DOHH2 (cell line): ENCODE results near the gene ARHGEF25.

Experiments
- H3F3A ChIP-seq: fragments of 200-600 bp; sonication (generic), shearing (Covaris generic); 2 replicates; pipeline ENCODE4 v1.6.0; 2016; ENCODE audit warnings: antibody characterized with exemption, mild to moderate bottlenecking; ENCODE audit not compliant: control insufficient read depth, insufficient read depth
- H3K27ac ChIP-seq: fragments of 200-600 bp; sonication (generic); 2 replicates; pipeline ENCODE4 v1.5.1; 2014; ENCODE audit warnings: low read depth, mild to moderate bottlenecking, low read length, moderate library complexity
- H3K27me3 ChIP-seq: fragments of 200-600 bp; sonication (generic); 2 replicates; pipeline ENCODE4 v1.6.1; 2014; ENCODE audit warnings: mild to moderate bottlenecking, low read length, mixed read lengths; ENCODE audit not compliant: control insufficient read depth
- H3K36me3 ChIP-seq: fragments of 200-600 bp; sonication (generic); 2 replicates; pipeline ENCODE4 v1.6.1; 2014; ENCODE audit warnings: mild to moderate bottlenecking, low read length, moderate library complexity, mixed read lengths; ENCODE audit not compliant: control insufficient read depth
- H3K4me1 ChIP-seq: fragments of 200-600 bp; sonication (generic); 2 replicates; pipeline ENCODE4 v1.6.1; 2014; ENCODE audit warnings: mild to moderate bottlenecking, low read length, mixed read lengths; ENCODE audit not compliant: control insufficient read depth
- H3K4me2 ChIP-seq: fragments of 200-600 bp; sonication (generic); 2 replicates; pipeline ENCODE4 v1.6.0; 2014; ENCODE audit warnings: mild to moderate bottlenecking, low read length, moderate library complexity
- H3K4me3 ChIP-seq: fragments of 200-600 bp; sonication (generic); 2 replicates; pipeline ENCODE4 v1.5.1; 2014; ENCODE audit warnings: mild to moderate bottlenecking, low read length, mixed read lengths
- H3K79me2 ChIP-seq: fragments of 200-600 bp; sonication (generic); 2 replicates; pipeline ENCODE4 v1.6.1; 2014; ENCODE audit warnings: mild to moderate bottlenecking, low read length, mixed read lengths; ENCODE audit not compliant: control insufficient read depth
- H3K9me2 ChIP-seq: fragments of 200-600 bp; sonication (generic); replicated peaks from 2 replicates; pipeline ENCODE4 v1.6.1; 2014; ENCODE audit warnings: mild to moderate bottlenecking, low read length, mixed read lengths; ENCODE audit not compliant: control insufficient read depth
- H3K9me3 ChIP-seq: fragments of 200-600 bp; sonication (generic); 2 replicates; pipeline ENCODE4 v1.6.1; 2014; ENCODE audit warnings: antibody characterized with exemption, low read length, mixed read lengths; ENCODE audit not compliant: control insufficient read depth, insufficient read depth
- H4K20me1 ChIP-seq: fragments of 200-600 bp; sonication (generic); 2 replicates; pipeline ENCODE4 v1.6.0; 2014; ENCODE audit warnings: low read depth, mild to moderate bottlenecking, antibody characterized with exemption, low read length, moderate library complexity; ENCODE audit not compliant: control insufficient read depth, insufficient read depth
- EZH2phosphoT487 ChIP-seq: fragments of 200-600 bp; sonication (generic); IDR thresholded peaks from 2 replicates; pipeline ENCODE4 v1.6.1; 2017; ENCODE audit warnings: borderline replicate concordance, mild to moderate bottlenecking, antibody characterized with exemption, low read length, moderate library complexity, mixed read lengths
- TF ChIP-seq, protein P1 (sequence below): fragments of 200-600 bp; sonication (generic); IDR thresholded peaks from one replicate; pipeline ENCODE4 v1.5.1; 2014; ENCODE audit warnings: antibody characterized with exemption, mild to moderate bottlenecking, low read depth, low read length; ENCODE audit not compliant: poor library complexity, severe bottlenecking

ARHGEF25 gene

DNA sequence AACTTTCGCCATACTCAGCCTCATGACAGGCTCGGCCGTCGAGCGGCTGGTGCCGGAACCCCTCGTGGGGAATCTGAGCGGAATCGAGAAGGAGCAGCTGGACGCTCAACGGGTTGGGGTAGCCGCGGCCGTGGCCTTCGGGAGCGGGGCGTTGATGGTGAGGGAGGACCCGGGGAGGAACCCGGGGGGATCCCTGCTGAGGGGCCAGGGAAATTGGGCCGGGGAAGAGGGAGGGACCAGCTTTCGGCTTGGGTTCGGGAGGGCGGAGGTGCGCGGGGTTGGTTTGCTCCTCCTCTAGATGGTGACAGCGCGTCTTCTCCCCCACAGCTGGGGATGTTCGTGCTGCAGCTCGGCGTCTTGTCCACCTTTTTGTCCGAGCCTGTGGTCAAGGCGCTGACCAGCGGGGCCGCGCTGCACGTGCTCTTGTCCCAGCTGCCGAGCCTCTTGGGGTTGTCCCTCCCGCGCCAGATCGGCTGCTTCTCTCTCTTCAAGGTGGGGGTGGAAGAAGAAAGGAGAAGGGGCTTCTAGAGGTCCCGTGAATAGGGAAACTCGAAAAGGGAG is 9.8 kb downstream of the ARHGEF25 start:
- Histone ChIP-seq H4K20me1 (peaks cover 3% of the 10 kb centered on the region; the same call in 1 of the 2 replicates), H3K27me3 (peaks cover 95% of the 10 kb centered on the region), H3K27ac (no peak overlapping the region), H3K79me2 (no peaks in the 10 kb centered on the region), H3K9me3 (no peaks in the 10 kb centered on the region), H3K36me3 (no peaks in the 10 kb centered on the region), H3F3A (no peaks in the 10 kb centered on the region), H3K9me2 (no peaks in the 10 kb centered on the region), H3K4me2 (no peak overlapping the region), H3K4me3 (no peak overlapping the region), H3K4me1 (no peaks in the 10 kb centered on the region)
- TF ChIP-seq, protein P1, sequence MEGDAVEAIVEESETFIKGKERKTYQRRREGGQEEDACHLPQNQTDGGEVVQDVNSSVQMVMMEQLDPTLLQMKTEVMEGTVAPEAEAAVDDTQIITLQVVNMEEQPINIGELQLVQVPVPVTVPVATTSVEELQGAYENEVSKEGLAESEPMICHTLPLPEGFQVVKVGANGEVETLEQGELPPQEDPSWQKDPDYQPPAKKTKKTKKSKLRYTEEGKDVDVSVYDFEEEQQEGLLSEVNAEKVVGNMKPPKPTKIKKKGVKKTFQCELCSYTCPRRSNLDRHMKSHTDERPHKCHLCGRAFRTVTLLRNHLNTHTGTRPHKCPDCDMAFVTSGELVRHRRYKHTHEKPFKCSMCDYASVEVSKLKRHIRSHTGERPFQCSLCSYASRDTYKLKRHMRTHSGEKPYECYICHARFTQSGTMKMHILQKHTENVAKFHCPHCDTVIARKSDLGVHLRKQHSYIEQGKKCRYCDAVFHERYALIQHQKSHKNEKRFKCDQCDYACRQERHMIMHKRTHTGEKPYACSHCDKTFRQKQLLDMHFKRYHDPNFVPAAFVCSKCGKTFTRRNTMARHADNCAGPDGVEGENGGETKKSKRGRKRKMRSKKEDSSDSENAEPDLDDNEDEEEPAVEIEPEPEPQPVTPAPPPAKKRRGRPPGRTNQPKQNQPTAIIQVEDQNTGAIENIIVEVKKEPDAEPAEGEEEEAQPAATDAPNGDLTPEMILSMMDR, result no peak
- TF ChIP-seq EZH2phosphoT487, result no peak

DNA sequence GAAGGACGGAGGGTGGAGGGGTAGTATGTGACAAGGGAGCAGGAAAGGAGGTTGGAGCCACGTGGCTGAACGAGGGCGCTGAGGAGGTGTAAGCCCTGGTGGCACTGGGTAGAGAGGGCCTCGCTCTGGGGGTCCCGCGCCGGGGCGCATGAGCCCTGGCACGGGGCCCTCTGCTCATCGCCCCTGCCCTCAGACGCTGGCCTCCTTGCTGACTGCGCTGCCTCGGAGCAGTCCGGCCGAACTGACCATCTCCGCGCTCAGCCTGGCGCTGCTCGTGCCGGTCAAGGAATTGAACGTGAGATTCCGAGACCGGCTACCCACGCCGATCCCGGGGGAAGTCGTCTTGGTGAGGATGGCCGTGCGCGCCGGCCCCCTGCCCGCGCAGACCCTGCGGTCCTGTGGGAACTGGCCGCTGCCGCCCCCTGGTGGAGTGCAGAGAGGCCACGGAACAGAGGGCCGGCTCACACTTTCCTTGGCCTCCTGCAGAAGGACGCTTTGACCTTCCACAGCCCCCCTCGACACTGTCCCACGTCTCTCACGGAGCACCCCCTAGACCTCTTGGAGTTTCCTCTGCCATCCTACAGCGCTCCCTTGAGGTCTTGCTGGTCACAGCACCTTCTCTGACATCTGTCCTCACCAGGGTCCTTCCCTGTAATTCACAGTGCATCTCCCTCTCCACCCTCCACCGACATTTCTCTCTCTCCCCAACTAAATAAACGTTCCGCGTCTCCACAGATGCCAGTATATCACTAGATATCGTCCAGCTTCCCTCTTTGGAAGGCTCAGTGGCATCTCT is 10.5 kb downstream of the ARHGEF25 start:
- no peaks in the 10 kb centered on the region for H3K36me3 ChIP-seq
- H3F3A ChIP-seq, result no peaks in the 10 kb centered on the region
- H4K20me1 ChIP-seq, result peaks cover 3% of the 10 kb centered on the region; the same call in 1 of the 2 replicates
- peaks cover 95% of the 10 kb centered on the region for H3K27me3 ChIP-seq
- no peak for TF ChIP-seq EZH2phosphoT487
- TF ChIP-seq, protein P1, result peak; percentile 90
- H3K9me3 ChIP-seq, result no peaks in the 10 kb centered on the region
- H3K27ac ChIP-seq, result no peak overlapping the region
- no peaks in the 10 kb centered on the region for H3K79me2 ChIP-seq
- H3K4me1 ChIP-seq, result no peaks in the 10 kb centered on the region
- H3K9me2 ChIP-seq, result no peaks in the 10 kb centered on the region
- H3K4me3 ChIP-seq, result no peak overlapping the region
- H3K4me2 ChIP-seq, result no peak overlapping the region

DNA sequence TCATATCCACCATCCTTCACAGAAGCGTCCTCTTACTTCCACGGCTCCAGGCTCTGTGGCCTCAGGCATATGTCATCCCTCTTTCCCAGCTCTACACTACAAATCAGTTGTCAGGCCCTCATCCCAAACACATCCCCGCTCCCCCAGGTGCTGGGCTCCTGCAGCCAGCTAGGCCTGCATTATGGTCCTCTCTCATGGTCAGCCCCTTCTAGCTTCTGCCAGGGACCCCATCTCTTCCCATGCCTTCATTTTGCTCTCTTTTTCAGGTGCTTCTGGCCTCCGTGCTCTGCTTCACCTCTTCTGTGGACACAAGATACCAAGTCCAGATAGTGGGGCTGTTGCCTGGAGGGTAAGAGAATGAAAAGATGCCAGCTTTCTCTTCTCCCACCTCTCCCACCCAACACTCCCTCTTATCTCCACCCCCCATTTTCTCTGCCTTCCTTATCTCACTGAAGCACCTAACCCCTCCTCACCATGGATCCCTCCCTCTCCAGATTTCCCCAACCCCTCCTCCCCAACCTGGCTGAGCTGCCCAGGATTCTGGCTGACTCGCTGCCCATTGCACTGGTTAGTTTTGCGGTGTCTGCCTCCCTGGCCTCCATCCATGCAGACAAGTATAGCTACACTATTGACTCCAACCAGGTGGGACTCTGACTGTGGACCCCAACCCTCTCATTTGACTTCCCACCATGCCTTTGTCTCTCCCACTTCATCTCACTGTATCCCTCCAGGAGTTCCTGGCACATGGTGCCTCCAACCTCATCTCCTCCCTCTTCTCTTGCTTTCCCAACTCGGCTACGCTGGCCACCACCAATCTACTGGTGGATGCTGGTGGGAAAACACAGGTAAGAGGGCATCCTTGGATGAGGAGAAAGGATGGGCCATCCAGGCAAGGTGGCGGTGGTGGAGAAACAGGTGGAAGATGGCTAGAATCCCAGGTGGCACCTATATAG is 11.3 kb downstream of the ARHGEF25 start:
- Histone ChIP-seq H3K4me3 (no peak overlapping the region), H3F3A (no peaks in the 10 kb centered on the region), H3K9me3 (no peaks in the 10 kb centered on the region), H3K9me2 (no peaks in the 10 kb centered on the region), H3K4me1 (no peaks in the 10 kb centered on the region), H3K27ac (no peak overlapping the region), H3K79me2 (no peaks in the 10 kb centered on the region), H3K36me3 (no peaks in the 10 kb centered on the region), H3K27me3 (peaks cover 95% of the 10 kb centered on the region), H4K20me1 (peaks cover 3% of the 10 kb centered on the region; the same call in 1 of the 2 replicates), H3K4me2 (no peak overlapping the region)
- no peak for TF ChIP-seq EZH2phosphoT487
- TF ChIP-seq, protein P1, result no peak
